ENCODE data around the gene CDH23. TPM values are rescaled to one million over a fixed set of nuclear protein-coding genes. Genes with fewer than 3 reads are reported as not detected.

CDH23 gene
- total RNA-seq, 4 donors from 2014 or later = 13.8 to 20.1 (median 17.3) TPM

DNA sequence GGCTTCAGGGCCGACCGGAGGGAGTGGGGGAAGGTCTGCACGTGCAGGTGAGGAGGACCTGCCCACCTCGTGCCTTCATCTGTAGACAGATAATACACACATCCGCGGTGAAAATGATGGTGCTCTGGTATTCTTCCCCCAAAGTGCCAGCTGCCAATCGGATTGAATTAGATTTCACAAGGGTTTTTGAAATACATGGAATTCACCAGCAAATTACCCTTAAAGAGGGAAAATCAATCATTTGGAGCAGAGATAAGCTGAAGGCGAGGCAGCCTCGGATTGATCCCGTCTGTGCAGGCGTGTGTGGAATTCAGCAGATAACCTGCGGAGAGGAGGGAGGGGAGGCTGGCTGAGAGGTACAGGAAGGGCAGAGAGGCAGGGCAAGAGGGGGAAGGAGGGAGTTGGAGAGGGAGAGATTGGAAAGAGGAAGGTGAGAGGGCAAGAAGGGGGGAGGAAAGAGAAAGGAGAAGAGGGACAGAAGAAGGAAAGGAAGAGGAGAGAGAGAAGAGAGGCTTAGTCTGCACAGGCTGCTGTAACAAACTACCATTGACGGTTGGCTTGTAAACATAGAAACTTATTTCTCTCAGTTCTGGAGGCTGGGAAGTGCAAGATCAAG, 238.6 kb downstream of the CDH23 start:
- no peak for DNase-seq (ENCODE audit: low spot score in 2 of 2)
- Histone ChIP-seq H3K4me3 (no peak overlapping the region), H3K9me3 (no peaks in the 10 kb centered on the region), H3K36me3 (no peaks in the 10 kb centered on the region), H3K27me3 (no peaks in the 10 kb centered on the region), H3K4me1 (peaks cover 0 to 16% (median 0%) of the 10 kb centered on the region in 4 donors), H3K27ac (no peak overlapping the region)
- WGBS, 2 donors = 70 to 72% methylated on average over 13 of the region's 13 CpGs
- TF ChIP-seq CTCF (IDR thresholded peaks at IDR 0.05) = no peak
- TF ChIP-seq POLR2A (IDR thresholded peaks at IDR 0.05) = no peak
- TF ChIP-seq EP300 (IDR thresholded peaks at IDR 0.05) = no peak

DNA sequence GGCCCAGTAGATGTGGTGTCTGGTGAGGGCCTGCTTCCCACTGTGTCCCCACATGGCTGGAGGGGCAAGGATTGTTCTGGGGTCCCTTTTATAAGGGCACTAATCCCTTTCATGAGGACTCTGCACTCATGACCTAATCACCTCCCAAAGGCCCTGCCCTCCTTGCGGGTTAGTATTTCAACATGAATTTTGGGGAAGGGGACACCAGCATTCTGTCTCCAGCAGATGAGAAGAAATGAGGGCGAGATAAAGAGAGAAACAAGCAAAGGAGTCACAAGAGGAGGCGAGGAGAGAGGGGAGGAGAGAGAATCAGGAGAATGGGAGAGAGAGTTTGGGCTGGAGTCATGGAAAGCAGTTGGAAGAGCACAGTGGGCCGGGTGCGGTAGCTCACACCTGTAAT, 239.1 kb downstream of the CDH23 start:
- 93 to 94% methylated on average over 5 of the region's 5 CpGs for WGBS, 2 donors
- Histone ChIP-seq H3K27ac (no peak overlapping the region), H3K9me3 (no peaks in the 10 kb centered on the region), H3K36me3 (no peaks in the 10 kb centered on the region), H3K27me3 (no peaks in the 10 kb centered on the region), H3K4me3 (no peak overlapping the region), H3K4me1 (peaks cover 0 to 16% (median 0%) of the 10 kb centered on the region in 4 donors)
- TF ChIP-seq POLR2A (IDR thresholded peaks at IDR 0.05) (no peak), CTCF (IDR thresholded peaks at IDR 0.05) (no peak), EP300 (IDR thresholded peaks at IDR 0.05) (no peak)
- no peak for DNase-seq (ENCODE audit: low spot score in 2 of 2)

DNA sequence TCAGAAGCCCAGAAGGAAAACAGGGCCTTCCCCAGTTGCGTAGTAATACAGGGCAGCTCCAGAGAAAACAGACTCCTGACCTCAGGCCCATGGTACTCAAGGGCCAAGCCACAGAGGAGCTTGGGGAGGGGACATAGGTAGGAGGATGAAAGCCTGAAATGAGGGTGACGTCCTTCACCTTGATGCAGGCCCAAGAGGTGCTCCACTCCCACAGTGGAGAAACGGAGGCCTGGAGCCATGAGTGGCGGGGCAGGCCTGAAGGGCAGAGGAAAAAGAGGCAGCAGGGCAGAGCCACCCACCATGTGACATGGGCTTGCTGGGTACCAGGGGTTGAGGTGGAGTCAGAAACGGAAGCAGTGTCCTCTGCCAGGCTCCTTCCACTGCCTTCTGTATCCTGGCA, 239.9 kb downstream of the CDH23 start:
- Histone ChIP-seq H3K4me3 (no peak overlapping the region), H3K4me1 (peaks cover 0 to 16% (median 0%) of the 10 kb centered on the region in 4 donors), H3K9me3 (no peaks in the 10 kb centered on the region), H3K27me3 (no peaks in the 10 kb centered on the region), H3K27ac (no peak overlapping the region), H3K36me3 (no peaks in the 10 kb centered on the region)
- TF ChIP-seq CTCF (IDR thresholded peaks at IDR 0.05) (no peak), EP300 (IDR thresholded peaks at IDR 0.05) (no peak), POLR2A (IDR thresholded peaks at IDR 0.05) (no peak)
- no peak for DNase-seq (ENCODE audit: low spot score in 2 of 2)
- 75 to 90% methylated on average over 5 of the region's 5 CpGs for WGBS, 2 donors

- no peak overlapping the region for H3K27ac ChIP-seq
- TF ChIP-seq POLR2A (IDR thresholded peaks at IDR 0.05) (no peak), EP300 (IDR thresholded peaks at IDR 0.05) (no peak)
Measured at GRCh38 chr10:71637305-71637704, 240.6 kb downstream of the CDH23 start.

GRCh38 chr10:71638064-71638821, 241.5 kb downstream of the CDH23 start:
- peak overlapping the region in 1 of 4 donors; percentile 50 for H3K27ac ChIP-seq

More at GRCh38 chr10:71637305-71637704, 240.6 kb downstream of the CDH23 start:
- Histone ChIP-seq H3K27me3 (no peaks in the 10 kb centered on the region), H3K36me3 (no peaks in the 10 kb centered on the region), H3K4me1 (peaks cover 0 to 16% (median 0%) of the 10 kb centered on the region in 4 donors), H3K4me3 (no peak overlapping the region), H3K9me3 (no peaks in the 10 kb centered on the region)
- no peak for DNase-seq (ENCODE audit: low spot score in 2 of 2)
- 70 to 95% methylated on average over 2 of the region's 2 CpGs for WGBS, 2 donors

More at GRCh38 chr10:71638064-71638821, 241.5 kb downstream of the CDH23 start:
- Histone ChIP-seq H3K4me1 (peaks cover 0 to 16% (median 0%) of the 10 kb centered on the region in 4 donors), H3K9me3 (no peaks in the 10 kb centered on the region), H3K4me3 (no peak overlapping the region), H3K27me3 (no peaks in the 10 kb centered on the region), H3K36me3 (no peaks in the 10 kb centered on the region)
- no peak for TF ChIP-seq EP300 (IDR thresholded peaks at IDR 0.05)
- no peak for TF ChIP-seq CTCF (IDR thresholded peaks at IDR 0.05)
- no peak for TF ChIP-seq POLR2A (IDR thresholded peaks at IDR 0.05)
- WGBS, 2 donors = 52 to 64% methylated on average over 9 to 14 of the region's 14 CpGs
- no peak for DNase-seq (ENCODE audit: low spot score in 2 of 2)
